Lung (tissue), 12 donors: ENCODE results near the gene ITGB3. TPM values are rescaled to one million over a fixed set of nuclear protein-coding genes. Genes with fewer than 3 reads are reported as not detected.

Source experiments
- ATAC-seq: fragments of 200-7000 bp; cut with Tn5 transposase; one replicate; pipeline ENCODE4 v1.9.1; 2020; ENCODE audit warnings: moderate number of reproducible peaks; ENCODE audit not compliant: insufficient read depth, low FRiP score
- DNase-seq, 3 donors: peaks; one replicate each; pipeline ENCODE4 v3.0.0-alpha.2; 2013 to 2017
- H3K27ac ChIP-seq, 2 donors: one replicate each; pipeline ENCODE4 v1.5.1; 2013; ENCODE audit warnings: mild to moderate bottlenecking in 2 of 2, moderate library complexity in 2 of 2, control low read depth in 1 of 2, inconsistent platforms in 1 of 2, low read depth in 1 of 2, low read length in 1 of 2
- H3K27me3 ChIP-seq, 3 donors: one replicate each; pipeline ENCODE4 v1.5.1; 2013; ENCODE audit warnings: low read length in 2 of 3; ENCODE audit not compliant: control insufficient read depth in 3 of 3, insufficient read depth in 3 of 3
- H3K36me3 ChIP-seq, 4 donors: one replicate each; pipeline ENCODE4 v1.5.1; 2013; ENCODE audit warnings: low read length in 4 of 4, mild to moderate bottlenecking in 1 of 4, moderate library complexity in 1 of 4; ENCODE audit not compliant: control insufficient read depth in 4 of 4, insufficient read depth in 4 of 4
- H3K4me1 ChIP-seq, 5 donors: one replicate each; pipeline ENCODE4 v1.5.1; 2013; ENCODE audit warnings: low read length in 5 of 5, mild to moderate bottlenecking in 2 of 5, moderate library complexity in 1 of 5; ENCODE audit not compliant: control insufficient read depth in 5 of 5, insufficient read depth in 5 of 5
- H3K4me3 ChIP-seq: one replicate; pipeline ENCODE4 v1.5.1; 2013; ENCODE audit warnings: mild to moderate bottlenecking, control low read depth, moderate library complexity
- H3K9ac ChIP-seq, 2 donors: one replicate each; pipeline ENCODE4 v1.5.1; 2013; ENCODE audit warnings: low read length in 2 of 2, control low read depth in 1 of 2; ENCODE audit not compliant: insufficient read depth in 1 of 2
- H3K9me3 ChIP-seq, 4 donors: one replicate each; pipeline ENCODE4 v1.5.1; 2013; ENCODE audit warnings: low read length in 3 of 4, mild to moderate bottlenecking in 1 of 4, moderate library complexity in 1 of 4; ENCODE audit not compliant: control insufficient read depth in 4 of 4, insufficient read depth in 3 of 4
- WGBS, 2 donors: extraction: QIAGEN DNeasy Blood & Tissue Kit; methylation state at CpG; one replicate each; pipeline ENCODE4 v1.1.7; 2013; 5-methylcytosine and 5-hydroxymethylcytosine counted together
- polyA plus RNA-seq, 2 donors: library from polyadenylated mRNA; stranded (reverse); fragments of 200-250 nt; gene quantifications; one replicate each; pipeline ENCODE4 v1.2.1, GENCODE V29; 2013
- total RNA-seq, 2 donors: library from RNA; depleted of rRNA in 1 of 2; stranded (reverse); fragments of >200 nt in 1 of 2; gene quantifications; one replicate each; pipeline ENCODE4 v1.2.1, GENCODE V29; 2014 to 2021
- TF ChIP-seq, protein P1 (sequence below): IDR thresholded peaks from 2 replicates; pipeline ENCODE4 v1.5.1; 2012; ENCODE audit warnings: mild to moderate bottlenecking; ENCODE audit errors: control extremely low read depth, extremely low read depth
- donor health status: control.
- donor health status: control.
- donor health status: Bipolar disorder and iron deficiency.
- donor health status: healthy.
- donor health status: DM: yes; HTN: yes; CAD: no.

The ITGB3 gene
- total and polyA plus RNA-seq, 4 donors, result 1.3 to 15.9 (median 7.7) TPM

DNA sequence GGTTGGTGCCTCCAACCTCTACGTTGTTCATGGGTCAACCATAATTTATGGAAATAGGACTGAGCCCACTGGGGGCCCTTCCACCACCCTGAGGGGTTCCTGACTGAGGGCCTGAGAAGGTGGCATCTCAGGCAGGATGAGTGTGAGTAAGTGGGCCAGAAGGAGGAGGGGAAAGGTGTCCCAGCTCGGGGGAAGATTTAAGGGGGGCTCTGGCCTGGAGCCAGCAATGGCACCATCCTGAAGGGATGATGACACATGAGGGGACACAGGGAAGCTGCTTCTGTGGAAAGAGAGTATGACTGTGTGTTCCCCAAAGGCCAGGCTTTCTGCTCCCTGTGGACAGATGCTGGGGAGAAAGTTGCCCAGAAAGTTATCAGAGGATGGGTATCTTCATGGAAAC, 25.8 kb upstream of the ITGB3 start:
- Histone ChIP-seq H3K27ac (no peak overlapping the region), H3K9me3 (no peaks in the 10 kb centered on the region), H3K9ac (no peak overlapping the region), H3K4me1 (peaks cover 0 to 10% (median 7%) of the 10 kb centered on the region in 5 donors), H3K36me3 (no peaks in the 10 kb centered on the region), H3K4me3 (no peak overlapping the region), H3K27me3 (peaks cover 0 to 6% (median 0%) of the 10 kb centered on the region in 3 donors)
- no peak for DNase-seq
- TF ChIP-seq, protein P1, sequence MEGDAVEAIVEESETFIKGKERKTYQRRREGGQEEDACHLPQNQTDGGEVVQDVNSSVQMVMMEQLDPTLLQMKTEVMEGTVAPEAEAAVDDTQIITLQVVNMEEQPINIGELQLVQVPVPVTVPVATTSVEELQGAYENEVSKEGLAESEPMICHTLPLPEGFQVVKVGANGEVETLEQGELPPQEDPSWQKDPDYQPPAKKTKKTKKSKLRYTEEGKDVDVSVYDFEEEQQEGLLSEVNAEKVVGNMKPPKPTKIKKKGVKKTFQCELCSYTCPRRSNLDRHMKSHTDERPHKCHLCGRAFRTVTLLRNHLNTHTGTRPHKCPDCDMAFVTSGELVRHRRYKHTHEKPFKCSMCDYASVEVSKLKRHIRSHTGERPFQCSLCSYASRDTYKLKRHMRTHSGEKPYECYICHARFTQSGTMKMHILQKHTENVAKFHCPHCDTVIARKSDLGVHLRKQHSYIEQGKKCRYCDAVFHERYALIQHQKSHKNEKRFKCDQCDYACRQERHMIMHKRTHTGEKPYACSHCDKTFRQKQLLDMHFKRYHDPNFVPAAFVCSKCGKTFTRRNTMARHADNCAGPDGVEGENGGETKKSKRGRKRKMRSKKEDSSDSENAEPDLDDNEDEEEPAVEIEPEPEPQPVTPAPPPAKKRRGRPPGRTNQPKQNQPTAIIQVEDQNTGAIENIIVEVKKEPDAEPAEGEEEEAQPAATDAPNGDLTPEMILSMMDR, result no peak
- 86 to 93% methylated on average over 2 of the region's 2 CpGs for WGBS, 2 donors
- ATAC-seq, result no peak

GRCh38 chr17:47229535-47230443, 23.8 kb upstream of the ITGB3 start:
- peak; percentile 88 to 94 (median 92) for DNase-seq
- Histone ChIP-seq H3K36me3 (no peaks in the 10 kb centered on the region), H3K4me3 (no peak overlapping the region), H3K9ac (peak overlapping the region in 1 of 2 donors; percentile 76), H3K27ac (peak overlapping the region in 1 of 2 donors; percentile 56), H3K9me3 (no peaks in the 10 kb centered on the region), H3K4me1 (peaks cover 0 to 10% (median 4%) of the 10 kb centered on the region in 5 donors), H3K27me3 (peaks cover 0 to 6% (median 0%) of the 10 kb centered on the region in 3 donors)
- peak; percentile 67 for ATAC-seq
- WGBS, 2 donors, result 11 to 13% methylated on average over 22 of the region's 22 CpGs
- TF ChIP-seq, protein P1, result peak; percentile 99

DNA sequence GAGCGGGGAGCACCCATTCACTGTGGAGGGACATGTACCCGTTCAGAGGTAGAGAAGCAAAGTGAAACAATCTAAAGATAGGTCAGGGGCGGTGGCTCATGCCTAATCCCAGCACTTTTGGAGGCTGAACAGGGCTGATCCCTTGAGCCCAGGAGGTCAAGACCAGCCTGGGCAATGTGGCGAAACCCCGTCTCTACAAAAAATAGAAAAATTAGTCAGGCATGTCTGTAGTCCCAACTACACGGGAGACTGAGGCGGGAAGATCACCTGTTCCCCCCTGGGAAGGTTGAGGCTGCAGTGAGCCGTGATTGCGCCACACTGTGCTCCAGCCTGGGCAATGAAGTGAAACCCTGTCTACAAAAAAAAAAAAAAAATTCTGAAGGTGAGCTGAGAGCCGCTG, 22.8 kb upstream of the ITGB3 start:
- H3K4me3 ChIP-seq, result no peak overlapping the region
- H3K27ac ChIP-seq, result no peak overlapping the region
- no peak overlapping the region for H3K9ac ChIP-seq
- H3K9me3 ChIP-seq, result no peaks in the 10 kb centered on the region
- H3K27me3 ChIP-seq, result peaks cover 0 to 6% (median 0%) of the 10 kb centered on the region in 3 donors
- DNase-seq (no peak), ATAC-seq (no peak)
- 89 to 93% methylated on average over 10 of the region's 10 CpGs for WGBS, 2 donors
- TF ChIP-seq, protein P1, result no peak
- peaks cover 0 to 4% (median 0%) of the 10 kb centered on the region in 5 donors for H3K4me1 ChIP-seq
- H3K36me3 ChIP-seq, result no peaks in the 10 kb centered on the region
